SIG-M5 treated with dmso at 0.1 percent for 504 hours (cell line): Measurements from ENCODE around the gene DNAJC13.

Experiments used
- DNase-seq: peaks from one replicate; lab custom pipeline; 2025; ENCODE audit not compliant: unreplicated experiment; lab: John Stamatoyannopoulos, UW

DNAJC13 gene

GRCh38 chr3:132587401-132587800, 170.1 kb downstream of the DNAJC13 start:
- no peak for DNase-seq
